Measurements from ENCODE around the gene HYDIN. TPM values are rescaled to one million over a fixed set of nuclear protein-coding genes. Genes with fewer than 3 reads are reported as not detected.

Gene HYDIN
- total RNA-seq, 1 donor from 2014 or later = 4.0 TPM

DNA sequence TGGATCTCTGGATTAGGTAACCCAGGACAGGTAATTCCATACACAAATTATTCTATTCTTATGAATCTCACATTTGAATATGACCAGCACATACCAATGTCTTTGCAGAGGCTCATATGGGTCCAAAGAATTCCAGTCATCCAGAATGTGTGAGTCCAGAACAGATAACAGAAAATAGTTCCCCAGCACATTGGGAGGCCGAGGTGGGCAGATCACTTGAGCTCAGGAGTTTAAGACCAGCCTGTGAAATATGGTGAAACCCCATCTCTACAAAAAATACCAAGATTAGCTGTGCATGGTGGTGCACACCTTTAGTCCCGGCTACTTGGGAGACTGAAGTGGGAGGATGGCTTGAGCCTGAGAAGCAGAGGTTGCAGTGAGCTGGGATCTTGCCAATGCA lies 26.9 kb downstream of the HYDIN start:
- TF ChIP-seq, protein P1, sequence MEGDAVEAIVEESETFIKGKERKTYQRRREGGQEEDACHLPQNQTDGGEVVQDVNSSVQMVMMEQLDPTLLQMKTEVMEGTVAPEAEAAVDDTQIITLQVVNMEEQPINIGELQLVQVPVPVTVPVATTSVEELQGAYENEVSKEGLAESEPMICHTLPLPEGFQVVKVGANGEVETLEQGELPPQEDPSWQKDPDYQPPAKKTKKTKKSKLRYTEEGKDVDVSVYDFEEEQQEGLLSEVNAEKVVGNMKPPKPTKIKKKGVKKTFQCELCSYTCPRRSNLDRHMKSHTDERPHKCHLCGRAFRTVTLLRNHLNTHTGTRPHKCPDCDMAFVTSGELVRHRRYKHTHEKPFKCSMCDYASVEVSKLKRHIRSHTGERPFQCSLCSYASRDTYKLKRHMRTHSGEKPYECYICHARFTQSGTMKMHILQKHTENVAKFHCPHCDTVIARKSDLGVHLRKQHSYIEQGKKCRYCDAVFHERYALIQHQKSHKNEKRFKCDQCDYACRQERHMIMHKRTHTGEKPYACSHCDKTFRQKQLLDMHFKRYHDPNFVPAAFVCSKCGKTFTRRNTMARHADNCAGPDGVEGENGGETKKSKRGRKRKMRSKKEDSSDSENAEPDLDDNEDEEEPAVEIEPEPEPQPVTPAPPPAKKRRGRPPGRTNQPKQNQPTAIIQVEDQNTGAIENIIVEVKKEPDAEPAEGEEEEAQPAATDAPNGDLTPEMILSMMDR (IDR thresholded peaks at IDR 0.05; ENCODE audit: insufficient read depth, low read length, poor library complexity, severe bottlenecking) = no peak
- Histone ChIP-seq H3K36me3 (ENCODE audit: control insufficient read depth, insufficient read depth, low read length) (no peaks in the 10 kb centered on the region), H3K27me3 (ENCODE audit: control insufficient read depth, insufficient read depth, low read length) (no peaks in the 10 kb centered on the region), H3K4me3 (ENCODE audit: low read depth, low read length) (no peak overlapping the region)
- DNase-seq (ENCODE audit: low read depth) = no peak

DNA sequence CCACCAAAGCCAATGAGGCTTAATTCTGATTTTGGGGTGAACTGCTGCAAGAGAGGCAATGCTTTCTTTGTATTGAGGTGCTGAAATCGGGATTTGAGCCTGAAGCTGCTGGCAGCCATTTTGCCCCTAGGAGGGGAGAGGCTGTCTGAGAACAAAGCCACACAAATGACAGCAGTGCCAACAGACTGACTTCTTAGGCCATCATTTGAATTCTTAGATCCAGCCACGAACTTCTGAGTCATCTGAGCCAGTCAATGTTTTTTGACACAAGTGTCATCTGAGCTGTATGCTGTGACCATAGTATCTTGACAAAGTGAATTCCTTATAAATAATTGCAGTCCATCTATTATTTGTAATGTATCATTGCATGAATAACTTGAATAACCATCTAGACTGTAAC lies 29.0 kb downstream of the HYDIN start:
- TF ChIP-seq, protein P1 (IDR thresholded peaks at IDR 0.05; ENCODE audit: insufficient read depth, low read length, poor library complexity, severe bottlenecking) = no peak
- Histone ChIP-seq H3K4me3 (ENCODE audit: low read depth, low read length) (no peak overlapping the region), H3K27me3 (ENCODE audit: control insufficient read depth, insufficient read depth, low read length) (no peaks in the 10 kb centered on the region), H3K36me3 (ENCODE audit: control insufficient read depth, insufficient read depth, low read length) (no peaks in the 10 kb centered on the region)
- DNase-seq (ENCODE audit: low read depth) = no peak

DNA sequence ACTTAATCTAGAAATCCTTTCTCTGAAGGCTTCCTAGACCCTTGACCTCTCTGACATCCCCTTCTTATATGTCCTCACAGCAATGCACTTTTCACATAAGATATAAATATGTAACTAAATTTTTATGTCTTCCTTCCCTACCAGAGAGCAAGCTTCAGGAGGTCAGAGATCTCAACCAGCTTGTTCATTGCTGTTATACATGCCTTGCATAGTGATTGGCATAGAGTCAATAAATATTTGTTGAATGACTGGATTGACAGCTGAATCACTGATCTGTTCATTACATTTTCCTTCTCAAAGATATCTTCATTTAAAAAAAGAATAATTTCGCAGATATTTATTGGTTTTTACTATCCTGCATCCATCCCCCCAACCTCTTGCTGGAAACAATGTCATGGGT lies 29.5 kb downstream of the HYDIN start:
- TF ChIP-seq, protein P1 (IDR thresholded peaks at IDR 0.05; ENCODE audit: insufficient read depth, low read length, poor library complexity, severe bottlenecking) = no peak
- DNase-seq (ENCODE audit: low read depth) = no peak
- H3K27me3 ChIP-seq (ENCODE audit: control insufficient read depth, insufficient read depth, low read length) = no peaks in the 10 kb centered on the region
- no peaks in the 10 kb centered on the region for H3K36me3 ChIP-seq (ENCODE audit: control insufficient read depth, insufficient read depth, low read length)
- H3K4me3 ChIP-seq (ENCODE audit: low read depth, low read length) = no peak overlapping the region

GRCh38 chr16:71198408-71198807 lies 32.1 kb downstream of the HYDIN start:
- no peaks in the 10 kb centered on the region for H3K36me3 ChIP-seq (ENCODE audit: control insufficient read depth, insufficient read depth, low read length)
- no peak for DNase-seq (ENCODE audit: low read depth)
- H3K27me3 ChIP-seq (ENCODE audit: control insufficient read depth, insufficient read depth, low read length) = no peaks in the 10 kb centered on the region
- TF ChIP-seq, protein P1 (IDR thresholded peaks at IDR 0.05; ENCODE audit: insufficient read depth, low read length, poor library complexity, severe bottlenecking) = no peak
- no peak overlapping the region for H3K4me3 ChIP-seq (ENCODE audit: low read depth, low read length)

GRCh38 chr16:71192387-71192786 lies 38.1 kb downstream of the HYDIN start:
- Histone ChIP-seq H3K36me3 (ENCODE audit: control insufficient read depth, insufficient read depth, low read length) (no peaks in the 10 kb centered on the region), H3K4me3 (ENCODE audit: low read depth, low read length) (no peak overlapping the region), H3K27me3 (ENCODE audit: control insufficient read depth, insufficient read depth, low read length) (no peaks in the 10 kb centered on the region)
- DNase-seq (ENCODE audit: low read depth) = no peak
- TF ChIP-seq, protein P1 (IDR thresholded peaks at IDR 0.05; ENCODE audit: insufficient read depth, low read length, poor library complexity, severe bottlenecking) = no peak

GRCh38 chr16:71188956-71189712 lies 41.4 kb downstream of the HYDIN start:
- no peak for DNase-seq (ENCODE audit: low read depth)
- H3K4me3 ChIP-seq (ENCODE audit: low read depth, low read length) = no peak overlapping the region
- no peaks in the 10 kb centered on the region for H3K27me3 ChIP-seq (ENCODE audit: control insufficient read depth, insufficient read depth, low read length)
- TF ChIP-seq, protein P1 (IDR thresholded peaks at IDR 0.05; ENCODE audit: insufficient read depth, low read length, poor library complexity, severe bottlenecking) = no peak
- no peaks in the 10 kb centered on the region for H3K36me3 ChIP-seq (ENCODE audit: control insufficient read depth, insufficient read depth, low read length)
